ENCODE measurements around the gene C20orf96.
"Not testable (repeated sequence)": the region's sequence is repeated elsewhere in the genome, so short reads cannot be mapped to it uniquely, and the experiment has no call there.

C20orf96 gene

DNA sequence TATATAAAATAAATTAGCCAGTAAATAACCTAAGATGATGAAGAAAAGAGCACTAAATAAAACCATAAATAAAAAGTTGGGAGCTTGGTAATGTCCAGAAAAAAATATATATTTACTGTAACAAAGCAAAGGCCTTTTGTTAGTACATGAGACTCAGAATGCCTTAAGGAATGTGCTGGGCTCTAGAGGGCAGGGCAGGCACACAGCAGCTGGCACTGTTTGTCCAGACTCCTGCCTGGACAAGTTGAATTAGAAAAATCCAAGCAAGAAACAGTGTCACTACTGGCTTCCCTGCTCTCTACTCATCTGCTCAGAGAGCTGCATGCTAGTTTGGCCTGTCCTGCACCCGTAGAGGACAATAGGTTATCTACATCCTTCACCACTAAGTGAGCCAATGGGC is 54.7 kb downstream of the C20orf96 start:
- FAIRE-seq, result no peak

DNA sequence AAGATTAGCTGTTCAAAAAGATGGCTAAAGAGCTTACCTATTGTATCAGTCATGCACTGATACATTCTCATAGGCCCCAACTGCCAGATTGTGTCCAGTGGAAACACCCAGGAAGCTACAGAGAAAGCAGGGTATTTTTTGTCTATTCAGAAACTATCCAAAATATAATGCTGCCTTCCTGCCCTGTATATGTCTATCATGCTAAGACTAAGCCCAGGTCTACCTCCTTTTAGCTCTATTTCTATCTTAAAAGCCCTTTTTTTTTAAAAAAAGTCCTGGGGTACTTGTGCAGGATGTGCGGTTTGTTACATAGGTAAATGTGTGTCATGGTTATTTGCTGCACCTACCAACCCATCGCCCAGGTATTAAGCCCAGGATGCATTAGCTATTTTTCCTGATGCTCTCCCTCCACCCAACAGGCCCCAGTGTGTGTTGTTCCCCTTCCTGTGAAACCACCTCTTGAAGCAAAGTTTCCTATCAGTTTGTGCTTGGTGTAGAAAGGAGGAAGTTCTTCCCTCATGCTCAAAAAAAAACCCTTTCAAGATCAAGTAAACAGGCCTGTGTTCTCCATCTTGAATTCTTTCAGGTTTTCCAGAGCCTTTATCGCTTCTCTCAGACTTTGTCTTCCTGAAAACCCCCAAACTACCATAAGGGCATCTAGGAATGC is 63.0 kb downstream of the C20orf96 start:
- no peak for FAIRE-seq

DNA sequence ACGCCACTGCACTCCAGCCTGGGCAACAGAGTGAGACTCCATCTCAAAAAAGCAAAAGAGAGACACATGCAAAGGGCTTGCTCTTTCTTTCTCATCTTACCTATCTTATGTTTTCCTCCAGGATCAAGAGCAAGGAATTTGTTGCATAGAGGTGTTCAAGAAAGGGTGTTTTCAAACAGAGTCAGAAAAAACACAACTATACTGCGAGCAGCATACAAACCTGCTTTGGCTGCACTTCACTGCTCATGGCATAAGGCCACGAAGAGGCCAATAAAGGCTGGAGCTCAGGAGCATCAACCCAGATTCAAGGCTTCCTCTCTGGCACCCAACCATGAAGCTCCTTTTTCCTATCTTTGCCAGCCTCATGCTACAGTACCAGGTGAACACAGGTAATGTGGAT is 63.6 kb downstream of the C20orf96 start, which contains the start of gene DEFB129:
TSS of gene DEFB129 (plus strand) at position 301 of the 400 bp plus-strand sequence. CDS start at position 332, 31 bp downstream.
- FAIRE-seq, result no peak

DNA sequence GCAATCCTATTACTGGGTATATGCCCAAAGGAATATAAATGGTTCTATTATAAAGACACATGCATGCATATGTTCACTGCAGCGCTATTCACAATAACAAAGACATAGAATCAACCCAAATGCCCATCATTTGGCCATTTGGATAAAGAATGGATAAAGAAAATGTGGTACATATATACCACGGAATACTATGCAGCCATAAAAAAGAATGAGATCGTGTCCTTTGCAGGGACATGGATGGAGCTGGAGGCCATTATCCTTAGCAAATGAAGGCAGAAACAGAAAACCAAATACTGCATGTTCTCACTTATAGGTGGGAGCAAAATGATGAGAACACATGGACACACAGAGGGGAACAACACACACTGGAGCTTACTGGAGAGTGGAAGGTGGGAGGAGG is 64.7 kb downstream of the C20orf96 start:
- not testable (repeated sequence) for FAIRE-seq

- FAIRE-seq, result no peak
Measured at GRCh38 chr20:221258-221830, 69.2 kb downstream of the C20orf96 start.
